HepG2 (cell line): ENCODE measurements around the gene IL1RAP. TPM values are rescaled to one million over a fixed set of nuclear protein-coding genes. Genes with fewer than 3 reads are reported as not detected.

Experiments used
- AKAP8 ChIP-seq: sonication (generic); formaldehyde crosslinking; IDR thresholded peaks from 2 replicates; pipeline ENCODE4 v1.5.1; 2020; ENCODE audit warnings: mild to moderate bottlenecking, missing genetic modification reagents
- ARID3A ChIP-seq: IDR thresholded peaks from 2 replicates; pipeline ENCODE4 v1.6.1; 2012; ENCODE audit warnings: low read depth, low read length, improper control_type of control experiment
- CBFB ChIP-seq: sonication (generic); formaldehyde crosslinking; IDR thresholded peaks from 2 replicates; pipeline ENCODE4 v1.4.0; 2020; ENCODE audit warnings: missing genetic modification reagents
- CBX1 ChIP-seq: IDR thresholded peaks from one replicate; pipeline ENCODE4 v1.6.1; 2016; ENCODE audit warnings: antibody characterized with exemption, low read depth
- CSRNP2 ChIP-seq: sonication (generic); formaldehyde crosslinking; conservative IDR thresholded peaks from 2 replicates; pipeline ENCODE4 v1.8.0; 2022; ENCODE audit warnings: low read depth, missing genetic modification reagents
- DMAP1 ChIP-seq: IDR thresholded peaks from 2 replicates; pipeline ENCODE4 v1.6.1; 2016
- FOXP4 ChIP-seq: sonication (generic); formaldehyde crosslinking; IDR thresholded peaks from 2 replicates; pipeline ENCODE4 v1.4.0; 2020; ENCODE audit warnings: missing genetic modification reagents
- HCFC1 ChIP-seq: fragments of 150-350 bp; IDR thresholded peaks from 2 replicates; pipeline ENCODE4 v1.6.1; 2014; ENCODE audit warnings: low read depth, low read length
- HIVEP1 ChIP-seq: sonication (generic); formaldehyde crosslinking; IDR thresholded peaks from 2 replicates; pipeline ENCODE4 v1.4.0; 2020; ENCODE audit warnings: mild to moderate bottlenecking, missing genetic modification reagents
- HMG20B ChIP-seq: conservative IDR thresholded peaks from 2 replicates; pipeline ENCODE4 v1.6.1; 2016; ENCODE audit warnings: missing genetic modification reagents, missing compliant biosample characterization
- HNF4A ChIP-seq: sonication (generic); formaldehyde crosslinking; IDR thresholded peaks from 2 replicates; pipeline ENCODE4 v1.4.0; 2020; ENCODE audit warnings: missing genetic modification reagents
- KMT2B ChIP-seq: IDR thresholded peaks from 2 replicates; pipeline ENCODE4 v1.6.1; 2016; ENCODE audit warnings: missing genetic modification reagents, missing compliant biosample characterization
- PHF21A ChIP-seq: sonication (generic); formaldehyde crosslinking; IDR thresholded peaks from 2 replicates; pipeline ENCODE4 v1.5.0; 2020; ENCODE audit warnings: mild to moderate bottlenecking, missing genetic modification reagents
- PRDM4 ChIP-seq: sonication (generic); formaldehyde crosslinking; IDR thresholded peaks from 2 replicates; pipeline ENCODE4 v1.9.0; 2021; ENCODE audit warnings: missing genetic modification reagents, borderline replicate concordance
- RXRB ChIP-seq: IDR thresholded peaks from 2 replicates; pipeline ENCODE4 v1.6.1; 2016; ENCODE audit warnings: borderline replicate concordance, missing genetic modification reagents, missing compliant biosample characterization
- TBX3 ChIP-seq: fragments of 450-650 bp; IDR thresholded peaks from 2 replicates; pipeline ENCODE4 v1.6.1; 2017; ENCODE audit warnings: antibody characterized with exemption, mild to moderate bottlenecking, inconsistent platforms, borderline replicate concordance
- ZBTB21 ChIP-seq: sonication (generic); formaldehyde crosslinking; IDR thresholded peaks from 2 replicates; pipeline ENCODE4 v1.4.0; 2020; ENCODE audit warnings: missing genetic modification reagents
- ZBTB8A ChIP-seq: sonication (generic); formaldehyde crosslinking; IDR thresholded peaks from 2 replicates; pipeline ENCODE4 v1.4.0; 2020; ENCODE audit warnings: mild to moderate bottlenecking, low read depth, missing genetic modification reagents, borderline replicate concordance
- ZIK1 ChIP-seq: sonication (generic); formaldehyde crosslinking; IDR thresholded peaks from 2 replicates; pipeline ENCODE4 v1.5.0; 2020; ENCODE audit warnings: mild to moderate bottlenecking, low read depth, missing genetic modification reagents, borderline replicate concordance
- ZNF263 ChIP-seq: sonication (generic); formaldehyde crosslinking; IDR thresholded peaks from 2 replicates; pipeline ENCODE4 v1.4.0; 2020; ENCODE audit warnings: missing genetic modification reagents
- ZNF691 ChIP-seq: sonication (generic); formaldehyde crosslinking; IDR thresholded peaks from 2 replicates; pipeline ENCODE4 v1.4.0; 2020; ENCODE audit warnings: missing genetic modification reagents, low read depth, mild to moderate bottlenecking, borderline replicate concordance
- ZNF720 ChIP-seq: sonication (generic); formaldehyde crosslinking; IDR thresholded peaks from 2 replicates; pipeline ENCODE4 v1.4.0; 2020; ENCODE audit warnings: missing genetic modification reagents
- polyA plus RNA-seq, 8 experiments: library from polyadenylated mRNA; depleted of rRNA in 3 of 8; stranded (reverse) in 7 of 8; unstranded in 1 of 8; fragments of >200 nt; fragmentation: Illumina TruSeq in 4 of 8; extraction: Trizol in 4 of 8; gene quantifications; 2 replicates each; pipeline versions ENCODE4 v1.2.1 to v1.2.3, GENCODE V29; 2011 to 2016; ENCODE audit warnings: low read depth in 4 of 8, missing spikeins in 1 of 8, mixed read lengths in 1 of 8; ENCODE audit not compliant: insufficient read depth in 1 of 8
- total RNA-seq, 5 experiments: library from RNA; depleted of rRNA; stranded (reverse); fragments of >200 nt; fragmentation: Illumina TruSeq; extraction: Trizol; gene quantifications; 2 replicates each; pipeline ENCODE4 v1.2.3, GENCODE V29; 2016; ENCODE audit warnings: low read depth in 1 of 5

Gene IL1RAP
- total and polyA plus RNA-seq, 2 of the 13 experiments (the other 11 are each of a cell fraction or from before 2014, with no cell fraction given), result 18.3 to 54.9 TPM

GRCh38 chr3:190566043-190566933 is 52.4 kb downstream of the IL1RAP start (continued):
- TF ChIP-seq PRDM4 (no peak), CBX1 (peak; percentile 52), HCFC1 (no peak), HMG20B (CRISPR knock-in tag) (peak; percentile 75), ZBTB8A (CRISPR knock-in tag) (no peak), RXRB (CRISPR knock-in tag) (peak; percentile 92), TBX3 (no peak), ZNF263 (no peak), ZNF720 (no peak), HNF4A (CRISPR knock-in tag) (peak; percentile 26; the same call in 1 of the 2 replicates), ZBTB21 (CRISPR knock-in tag) (peak; percentile 79; the same call in 1 of the 2 replicates), AKAP8 (CRISPR knock-in tag) (no peak), FOXP4 (CRISPR knock-in tag) (peak; percentile 94), DMAP1 (peak; percentile 59; the same call in 1 of the 2 replicates), PHF21A (CRISPR knock-in tag) (peak; percentile 74), KMT2B (CRISPR knock-in tag) (peak; percentile 73; the same call in 1 of the 2 replicates), HIVEP1 (CRISPR knock-in tag) (no peak), ARID3A (peak; percentile 56; the same call in 1 of the 2 replicates), CSRNP2 (no peak), ZIK1 (CRISPR knock-in tag) (no peak), ZNF691 (no peak), CBFB (CRISPR knock-in tag) (no peak)
